ENCODE measurements around the gene TCEAL4. TPM values are rescaled to one million over a fixed set of nuclear protein-coding genes. Genes with fewer than 3 reads are reported as not detected.
"Not testable (repeated sequence)": the region's sequence is repeated elsewhere in the genome, so short reads cannot be mapped to it uniquely, and the experiment has no call there.

Gene TCEAL4
- total and polyA plus RNA-seq, 8 donors = 67.5 to 164 (median 139) TPM

DNA sequence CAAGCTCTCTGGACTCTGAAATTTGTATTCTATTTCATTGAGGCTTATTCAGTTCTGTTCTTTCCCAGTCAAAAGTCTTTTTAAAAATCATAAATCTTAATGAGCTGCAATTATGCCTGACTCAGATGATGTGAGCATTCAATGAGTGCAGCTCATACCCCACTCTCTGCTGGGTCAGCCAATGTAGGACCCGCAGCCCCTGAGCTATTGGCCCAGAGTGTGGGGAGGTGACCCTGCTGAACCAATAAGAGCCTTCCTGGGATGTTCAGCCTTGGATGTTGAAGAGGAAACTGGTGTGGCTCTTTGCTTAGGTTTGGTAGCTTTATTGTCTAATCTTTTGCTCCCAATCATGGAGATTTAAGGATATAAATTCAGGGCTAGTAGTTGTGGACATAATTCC, 12.1 kb upstream of the TCEAL4 start:
- Histone ChIP-seq H3K9me3 (no peaks in the 10 kb centered on the region), H3K4me3 (no peak overlapping the region), H3K4me1 (no peaks in the 10 kb centered on the region), H3K27ac (no peak overlapping the region), H3K27me3 (no peaks in the 10 kb centered on the region), H3K36me3 (no peaks in the 10 kb centered on the region)
- DNase-seq = no peak
- TF ChIP-seq, protein P1, sequence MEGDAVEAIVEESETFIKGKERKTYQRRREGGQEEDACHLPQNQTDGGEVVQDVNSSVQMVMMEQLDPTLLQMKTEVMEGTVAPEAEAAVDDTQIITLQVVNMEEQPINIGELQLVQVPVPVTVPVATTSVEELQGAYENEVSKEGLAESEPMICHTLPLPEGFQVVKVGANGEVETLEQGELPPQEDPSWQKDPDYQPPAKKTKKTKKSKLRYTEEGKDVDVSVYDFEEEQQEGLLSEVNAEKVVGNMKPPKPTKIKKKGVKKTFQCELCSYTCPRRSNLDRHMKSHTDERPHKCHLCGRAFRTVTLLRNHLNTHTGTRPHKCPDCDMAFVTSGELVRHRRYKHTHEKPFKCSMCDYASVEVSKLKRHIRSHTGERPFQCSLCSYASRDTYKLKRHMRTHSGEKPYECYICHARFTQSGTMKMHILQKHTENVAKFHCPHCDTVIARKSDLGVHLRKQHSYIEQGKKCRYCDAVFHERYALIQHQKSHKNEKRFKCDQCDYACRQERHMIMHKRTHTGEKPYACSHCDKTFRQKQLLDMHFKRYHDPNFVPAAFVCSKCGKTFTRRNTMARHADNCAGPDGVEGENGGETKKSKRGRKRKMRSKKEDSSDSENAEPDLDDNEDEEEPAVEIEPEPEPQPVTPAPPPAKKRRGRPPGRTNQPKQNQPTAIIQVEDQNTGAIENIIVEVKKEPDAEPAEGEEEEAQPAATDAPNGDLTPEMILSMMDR (IDR thresholded peaks at IDR 0.05) = no peak
- intact Hi-C loops (cut with DNase I) = no loop called here
- ATAC-seq = no peak

- Histone ChIP-seq H3K4me1 (no peaks in the 10 kb centered on the region), H3K4me3 (no peak overlapping the region), H3K27me3 (no peaks in the 10 kb centered on the region), H3K36me3 (no peaks in the 10 kb centered on the region), H3K27ac (no peak overlapping the region), H3K9me3 (no peaks in the 10 kb centered on the region)
- intact Hi-C loops (cut with DNase I) = no loop called here
- DNase-seq (peak in 1 of 4 donors; percentile 12), ATAC-seq (no peak)
- TF ChIP-seq, protein P1 (IDR thresholded peaks at IDR 0.05) = no peak
Observed at GRCh38 chrX:103584596-103584995, 719 bp upstream of the TCEAL4 start.

DNA sequence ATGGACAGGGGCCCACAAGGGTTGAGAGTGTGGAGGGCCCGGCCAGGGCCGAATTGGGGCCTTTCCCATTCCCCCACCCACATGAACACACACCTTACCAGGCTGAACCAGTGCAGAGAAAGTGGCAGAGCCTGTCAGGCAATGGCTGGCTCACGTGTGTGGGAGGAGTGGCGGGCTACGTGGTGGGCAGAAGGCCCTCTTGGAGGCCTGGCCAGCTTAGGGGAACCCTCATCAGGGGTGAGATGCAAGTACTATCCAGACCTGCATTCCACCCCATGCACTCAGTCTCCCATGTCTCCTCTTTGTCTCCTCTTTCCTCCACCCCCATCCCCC, 965 bp downstream of the TCEAL4 start:
- Histone ChIP-seq H3K27ac (peak overlapping the region; percentile 61 to 78), H3K36me3 (no peaks in the 10 kb centered on the region), H3K4me3 (peak overlapping the region; percentile 54), H3K9me3 (no peaks in the 10 kb centered on the region), H3K4me1 (no peaks in the 10 kb centered on the region), H3K27me3 (no peaks in the 10 kb centered on the region)
- intact Hi-C loops (cut with DNase I) = no loop called here
- TF ChIP-seq, protein P1 (IDR thresholded peaks at IDR 0.05) = no peak
- ATAC-seq (peak; percentile 70), DNase-seq (peak in 2 of 4 donors; percentile 15 to 20)

DNA sequence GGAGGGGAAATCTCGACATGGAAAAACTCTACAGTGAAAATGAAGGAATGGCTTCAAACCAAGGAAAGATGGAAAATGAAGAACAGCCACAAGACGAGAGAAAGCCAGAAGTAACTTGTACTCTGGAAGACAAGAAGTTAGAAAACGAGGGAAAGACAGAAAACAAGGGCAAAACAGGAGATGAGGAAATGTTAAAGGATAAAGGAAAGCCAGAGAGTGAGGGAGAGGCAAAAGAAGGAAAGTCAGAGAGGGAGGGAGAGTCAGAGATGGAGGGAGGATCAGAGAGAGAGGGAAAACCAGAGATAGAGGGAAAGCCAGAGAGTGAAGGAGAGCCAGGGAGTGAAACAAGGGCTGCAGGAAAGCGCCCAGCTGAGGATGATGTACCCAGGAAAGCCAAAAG, 1.3 kb downstream of the TCEAL4 start:
- Histone ChIP-seq H3K4me3 (peak overlapping the region in 1 of 2 donors; percentile 54), H3K36me3 (no peaks in the 10 kb centered on the region), H3K27me3 (no peaks in the 10 kb centered on the region), H3K9me3 (no peaks in the 10 kb centered on the region), H3K4me1 (no peaks in the 10 kb centered on the region), H3K27ac (no peak overlapping the region)
- intact Hi-C loops (cut with DNase I) = no loop called here
- TF ChIP-seq, protein P1 (IDR thresholded peaks at IDR 0.05) = no peak
- ATAC-seq (no peak), DNase-seq (no peak)

DNA sequence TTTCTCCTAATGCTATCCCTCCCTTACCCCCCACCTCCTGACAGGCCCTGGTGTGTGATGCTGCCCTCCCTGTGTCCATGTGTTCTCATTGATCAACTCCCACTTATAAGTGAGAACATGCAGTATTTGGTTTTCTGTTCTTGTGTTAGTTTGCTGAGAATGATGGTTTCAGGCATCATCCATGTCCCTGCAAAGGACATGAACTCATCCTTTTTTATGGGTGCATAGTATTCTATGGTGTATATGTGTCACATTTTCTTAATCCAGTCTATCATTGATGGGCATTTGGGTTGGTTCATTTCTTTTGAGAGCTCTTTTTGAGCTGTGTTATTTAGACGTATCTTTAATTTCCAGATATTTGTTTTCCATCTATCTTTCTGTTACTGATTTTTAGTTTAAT, 7.0 kb downstream of the TCEAL4 start:
- H3K9me3 ChIP-seq; DNase-seq; H3K27me3 ChIP-seq; H3K4me1 ChIP-seq; H3K27ac ChIP-seq; H3K36me3 ChIP-seq; H3K4me3 ChIP-seq; ATAC-seq; intact Hi-C loops (cut with DNase I): not testable (repeated sequence)

DNA sequence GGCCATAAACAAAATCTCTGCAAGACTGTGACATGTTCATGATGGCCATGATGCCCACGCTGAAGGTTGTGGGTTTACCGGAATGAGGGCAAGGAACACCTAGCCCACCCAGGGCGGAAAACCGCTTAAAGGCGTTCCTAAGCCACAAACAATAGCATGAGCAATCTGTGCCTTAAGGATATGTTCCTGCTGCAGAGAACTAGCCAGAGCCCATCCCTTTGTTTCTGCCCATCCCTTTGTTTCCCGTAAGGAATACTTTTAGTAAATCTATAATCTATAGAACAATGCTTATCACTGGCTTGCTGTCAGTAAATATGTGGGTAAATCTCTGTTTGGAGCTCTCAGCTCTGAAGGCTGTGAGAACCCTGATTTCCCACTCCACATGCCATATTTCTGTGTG, 9.9 kb downstream of the TCEAL4 start:
- ATAC-seq; H3K27me3 ChIP-seq; H3K9me3 ChIP-seq; H3K4me3 ChIP-seq; H3K4me1 ChIP-seq; H3K27ac ChIP-seq; DNase-seq; intact Hi-C loops (cut with DNase I); H3K36me3 ChIP-seq: not testable (repeated sequence)
